Esophagus (tissue), 2 donors: Measurements from ENCODE around the gene USP2. TPM values are rescaled to one million over a fixed set of nuclear protein-coding genes. Genes with fewer than 3 reads are reported as not detected.
A peak's percentile ranks its signal among the peaks of the same experiment; 100 is the strongest.

Experiments
- H3K27ac ChIP-seq, 2 donors: one replicate each; pipeline ENCODE4 v1.5.1; 2013; ENCODE audit warnings: low read depth in 2 of 2, mild to moderate bottlenecking in 2 of 2, inconsistent platforms in 1 of 2, low read length in 1 of 2, moderate library complexity in 1 of 2
- H3K27me3 ChIP-seq, 2 donors: one replicate each; pipeline ENCODE4 v1.6.1; 2013; ENCODE audit warnings: low read length in 2 of 2, control low read depth in 1 of 2, mild to moderate bottlenecking in 1 of 2; ENCODE audit not compliant: insufficient read depth in 2 of 2, control insufficient read depth in 1 of 2
- H3K36me3 ChIP-seq, 2 donors: one replicate each; pipeline ENCODE4 v1.6.1; 2013; ENCODE audit warnings: low read length in 1 of 2; ENCODE audit not compliant: control insufficient read depth in 2 of 2, insufficient read depth in 2 of 2
- H3K4me1 ChIP-seq, 2 donors: one replicate each; pipeline ENCODE4 v1.6.1; 2013; ENCODE audit warnings: low read length in 1 of 2; ENCODE audit not compliant: control insufficient read depth in 2 of 2, insufficient read depth in 2 of 2
- H3K4me3 ChIP-seq, 2 donors: one replicate each; pipeline ENCODE4 v1.5.1; 2013; ENCODE audit warnings: low read length in 2 of 2, mild to moderate bottlenecking in 2 of 2, low read depth in 1 of 2, moderate library complexity in 1 of 2
- H3K9me3 ChIP-seq, 2 donors: one replicate each; pipeline ENCODE4 v1.6.1; 2013; ENCODE audit warnings: mild to moderate bottlenecking in 2 of 2, low read depth in 1 of 2, low read length in 1 of 2, moderate library complexity in 1 of 2; ENCODE audit not compliant: control insufficient read depth in 2 of 2, insufficient read depth in 1 of 2
- WGBS, 2 donors: extraction: QIAGEN DNeasy Blood & Tissue Kit; methylation state at CpG; one replicate each; pipeline ENCODE4 v1.1.7; 2013; 5-methylcytosine and 5-hydroxymethylcytosine counted together
- polyA plus RNA-seq, 2 donors: library from polyadenylated mRNA; stranded (reverse); fragments of 200-250 nt; gene quantifications; one replicate each; pipeline ENCODE4 v1.2.3, GENCODE V29; 2013
- donor health status: healthy with polysubstance abuse.
- donor health status: Bipolar disorder and iron deficiency.

Gene USP2
- polyA plus RNA-seq, 2 donors = 2.1 to 4.9 TPM

- no peak overlapping the region for H3K27ac ChIP-seq
- no peaks in the 10 kb centered on the region for H3K36me3 ChIP-seq
- no peak overlapping the region for H3K4me3 ChIP-seq
- H3K27me3 ChIP-seq = no peaks in the 10 kb centered on the region
- 75 to 83% methylated on average over 23 of the region's 23 CpGs for WGBS, 2 donors
- peaks cover 15 to 28% of the 10 kb centered on the region in 2 donors for H3K4me1 ChIP-seq
- H3K9me3 ChIP-seq = no peaks in the 10 kb centered on the region
Measured at GRCh38 chr11:119373059-119373920, 8.2 kb downstream of the USP2 start.

- Histone ChIP-seq H3K27me3 (no peaks in the 10 kb centered on the region), H3K27ac (peak overlapping the region in 1 of 2 donors; percentile 90), H3K4me1 (peaks cover 16 to 29% of the 10 kb centered on the region in 2 donors), H3K4me3 (no peak overlapping the region), H3K9me3 (no peaks in the 10 kb centered on the region), H3K36me3 (no peaks in the 10 kb centered on the region)
- 82 to 90% methylated on average over 25 to 26 of the region's 26 CpGs for WGBS, 2 donors
Measured at GRCh38 chr11:119372260-119373058, 9.0 kb downstream of the USP2 start.

DNA sequence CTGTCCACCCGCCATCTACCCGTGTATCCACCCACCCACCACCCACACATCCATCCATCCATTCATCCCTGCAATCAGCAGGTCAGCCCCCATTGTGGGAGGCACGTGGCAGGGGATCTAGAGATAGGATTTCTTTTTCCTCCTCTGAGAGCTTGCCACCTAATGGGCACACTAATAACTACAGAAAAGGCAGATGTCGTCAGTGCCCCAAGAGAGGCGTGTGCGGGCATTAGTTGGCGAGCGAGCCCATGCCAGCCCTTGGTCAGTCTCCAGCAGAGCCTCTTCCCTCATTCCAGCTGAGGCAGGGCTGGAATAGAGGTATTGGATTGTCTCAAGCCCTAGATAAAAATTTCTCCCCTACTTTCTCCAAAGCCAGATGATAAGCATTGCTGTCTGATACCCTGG is 9.7 kb downstream of the USP2 start:
- Histone ChIP-seq H3K36me3 (no peaks in the 10 kb centered on the region), H3K27ac (peak overlapping the region; percentile 87 to 90), H3K9me3 (no peaks in the 10 kb centered on the region), H3K27me3 (no peaks in the 10 kb centered on the region), H3K4me1 (peaks cover 17 to 31% of the 10 kb centered on the region in 2 donors), H3K4me3 (no peak overlapping the region)
- WGBS, 2 donors = 35 to 43% methylated on average over 8 of the region's 8 CpGs

- Histone ChIP-seq H3K27me3 (no peaks in the 10 kb centered on the region), H3K27ac (peak overlapping the region; percentile 87 to 90), H3K4me3 (no peak overlapping the region), H3K9me3 (no peaks in the 10 kb centered on the region), H3K36me3 (no peaks in the 10 kb centered on the region), H3K4me1 (peaks cover 17 to 30% of the 10 kb centered on the region in 2 donors)
- WGBS, 2 donors = 64 to 70% methylated on average over 8 of the region's 8 CpGs
Measured at GRCh38 chr11:119371067-119371601, 10.4 kb downstream of the USP2 start.

- Histone ChIP-seq H3K27ac (peak overlapping the region; percentile 87 to 90), H3K4me1 (peaks cover 16 to 26% of the 10 kb centered on the region in 2 donors), H3K36me3 (no peaks in the 10 kb centered on the region), H3K4me3 (no peak overlapping the region), H3K27me3 (no peaks in the 10 kb centered on the region), H3K9me3 (no peaks in the 10 kb centered on the region)
- WGBS, 2 donors = 43% methylated on average over 8 of the region's 8 CpGs
Measured at GRCh38 chr11:119370486-119371046, 10.9 kb downstream of the USP2 start.

DNA sequence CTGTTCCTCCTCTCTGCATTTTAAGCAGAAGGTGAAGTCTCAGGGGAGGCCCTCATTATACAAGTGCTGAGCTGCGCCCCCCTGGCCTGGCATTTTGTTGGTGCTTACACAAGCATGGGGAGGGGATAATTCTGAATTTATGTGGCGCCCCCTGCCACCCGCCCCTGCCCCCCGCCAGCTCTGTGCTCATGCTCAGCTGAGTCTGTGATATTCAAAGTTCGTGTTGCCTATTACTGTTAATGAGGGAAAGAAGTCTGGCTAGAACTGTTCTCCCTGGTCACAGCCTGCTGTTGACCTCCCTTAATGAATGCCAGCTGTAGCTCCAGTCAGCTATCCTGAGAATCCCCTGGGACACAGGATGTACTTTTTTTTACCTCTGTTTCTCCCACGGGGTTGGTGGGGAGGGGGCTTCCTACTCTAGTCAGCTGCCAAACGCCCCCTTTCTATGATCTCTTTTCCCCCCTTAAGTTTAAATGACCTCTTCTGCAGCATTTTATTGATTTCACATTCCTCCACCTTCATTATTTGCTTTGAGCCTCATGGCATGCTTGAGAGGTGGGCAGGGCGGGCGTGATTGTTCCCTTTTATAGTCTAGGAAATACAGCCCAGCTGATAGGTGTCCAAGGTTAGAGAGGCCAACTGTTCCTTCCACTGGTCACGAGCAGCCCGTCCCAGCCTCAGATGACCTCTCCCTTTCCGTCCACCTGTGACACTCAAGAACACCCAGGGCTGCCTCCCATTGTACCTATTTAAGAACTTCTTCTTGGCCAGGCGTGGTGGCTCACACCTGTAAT is 12.2 kb downstream of the USP2 start:
- Histone ChIP-seq H3K27ac (peak overlapping the region; percentile 92 to 96), H3K27me3 (no peaks in the 10 kb centered on the region)
- WGBS, 2 donors = 47 to 62% methylated on average over 13 of the region's 13 CpGs

DNA sequence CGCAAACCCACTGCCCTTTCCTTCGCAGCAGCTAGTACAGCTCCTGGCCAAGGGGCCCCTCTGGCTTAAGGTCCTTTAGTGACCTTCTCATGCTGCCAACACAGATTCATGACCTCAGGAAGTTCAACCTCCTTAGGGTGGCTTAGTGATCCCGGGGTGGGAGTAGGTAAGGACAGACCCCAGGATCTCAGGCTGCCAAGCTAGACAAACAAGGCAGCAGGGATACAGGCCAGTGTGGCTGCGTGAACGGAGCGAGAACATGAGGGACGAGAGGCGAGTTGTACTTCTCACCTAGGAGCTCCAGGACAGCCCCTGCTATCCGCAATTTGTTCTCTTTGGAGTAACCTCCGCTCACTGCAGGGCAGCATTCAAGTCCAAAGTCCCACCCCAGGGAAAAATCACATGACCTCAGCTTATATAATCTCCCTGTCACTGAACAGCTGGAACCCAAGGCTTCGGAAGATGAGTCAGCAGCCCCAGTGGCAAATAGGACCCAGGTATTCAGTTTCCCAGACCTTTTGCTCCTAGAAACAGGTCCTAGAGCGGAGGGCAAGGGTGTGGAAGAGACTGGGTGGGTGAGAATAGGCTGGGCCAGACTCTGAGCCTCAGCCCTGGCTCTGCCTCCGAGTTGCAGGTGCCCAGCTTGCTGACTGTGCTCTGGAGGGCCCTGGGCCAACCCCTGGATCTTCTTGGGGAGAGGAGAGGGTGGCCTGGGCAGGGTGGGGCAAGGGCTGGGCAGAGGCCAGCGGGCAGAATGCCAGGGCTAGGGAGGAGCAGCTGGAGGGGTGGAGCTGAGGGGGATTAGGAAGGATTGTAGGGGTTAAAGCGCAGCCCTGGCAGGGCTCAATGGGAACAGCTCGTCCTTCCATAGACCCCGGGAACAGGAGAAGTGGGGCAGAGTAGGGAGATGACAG is 13.1 kb downstream of the USP2 start:
- no peak overlapping the region for H3K4me3 ChIP-seq
- no peaks in the 10 kb centered on the region for H3K9me3 ChIP-seq
- 28 to 31% methylated on average over 17 of the region's 17 CpGs for WGBS, 2 donors
- H3K27ac ChIP-seq = peak overlapping the region; percentile 92 to 96
- no peaks in the 10 kb centered on the region for H3K36me3 ChIP-seq
- H3K4me1 ChIP-seq = peaks cover 14 to 30% of the 10 kb centered on the region in 2 donors
- no peaks in the 10 kb centered on the region for H3K27me3 ChIP-seq

More for the DNA sequence above, 12.2 kb downstream of the USP2 start:
- Histone ChIP-seq H3K9me3 (no peaks in the 10 kb centered on the region), H3K36me3 (no peaks in the 10 kb centered on the region), H3K4me1 (peaks cover 16 to 28% of the 10 kb centered on the region in 2 donors), H3K4me3 (no peak overlapping the region)

DNA sequence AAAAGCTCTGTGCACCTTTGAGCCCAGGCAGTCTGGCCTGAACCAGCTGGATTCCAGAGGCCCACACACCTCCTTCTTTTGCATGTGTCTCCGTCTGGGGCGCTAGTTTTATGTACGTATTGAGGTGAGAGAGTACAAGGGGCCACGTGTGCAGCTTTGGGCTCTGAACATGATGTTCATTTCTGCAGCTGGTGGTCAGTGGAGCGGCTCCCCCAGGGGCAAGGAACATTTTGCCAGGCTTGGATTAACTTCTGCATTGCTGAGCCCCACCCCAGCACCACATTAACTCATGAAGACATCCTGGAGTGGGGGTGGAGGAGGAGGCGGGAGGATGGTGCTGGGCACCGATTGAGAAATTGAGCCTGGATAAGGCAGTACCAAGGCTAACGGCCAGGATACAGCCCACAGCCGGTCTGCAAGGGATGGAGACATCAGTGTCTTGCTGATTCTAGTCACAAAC is 13.8 kb downstream of the USP2 start:
- Histone ChIP-seq H3K27ac (peak overlapping the region; percentile 92 to 96), H3K9me3 (no peaks in the 10 kb centered on the region), H3K4me1 (peaks cover 14 to 33% of the 10 kb centered on the region in 2 donors), H3K4me3 (no peak overlapping the region), H3K36me3 (no peaks in the 10 kb centered on the region), H3K27me3 (no peaks in the 10 kb centered on the region)
- 41 to 53% methylated on average over 9 of the region's 9 CpGs for WGBS, 2 donors
